Osteoblast (primary cell): Measurements from ENCODE around the gene PLEKHA1. TPM values are rescaled to one million over a fixed set of nuclear protein-coding genes. Genes with fewer than 3 reads are reported as not detected.

Experiments
- DNase-seq: peaks from one replicate; pipeline ENCODE4 v3.0.0; 2011; ENCODE audit warnings: low spot score, mixed read lengths; ENCODE audit not compliant: insufficient read length; ENCODE audit errors: missing footprints
- H2AFZ ChIP-seq: 2 replicates; pipeline ENCODE4 v1.6.0; 2011; ENCODE audit warnings: mild to moderate bottlenecking, low read length
- H3K27ac ChIP-seq: 2 replicates; pipeline ENCODE4 v1.5.1; 2011; ENCODE audit warnings: mild to moderate bottlenecking, low read depth, low read length, moderate library complexity
- H3K27me3 ChIP-seq: 2 replicates; pipeline ENCODE4 v1.6.0; 2012; ENCODE audit warnings: mild to moderate bottlenecking, control low read depth, inconsistent platforms, low read length, moderate library complexity; ENCODE audit not compliant: insufficient read depth
- H3K36me3 ChIP-seq: 2 replicates; pipeline ENCODE4 v1.5.1; 2011; ENCODE audit warnings: mild to moderate bottlenecking, low read length, control low read depth, moderate library complexity; ENCODE audit not compliant: insufficient read depth
- H3K4me1 ChIP-seq: 2 replicates; pipeline ENCODE4 v1.5.1; 2011; ENCODE audit warnings: mild to moderate bottlenecking, low read length, control low read depth, moderate library complexity; ENCODE audit not compliant: insufficient read depth
- H3K4me2 ChIP-seq: 2 replicates; pipeline ENCODE4 v1.6.0; 2011; ENCODE audit warnings: mild to moderate bottlenecking, low read length; ENCODE audit not compliant: insufficient read depth
- H3K4me3 ChIP-seq: fragments of 200-600 bp; sonication (generic); 3 replicates; pipeline ENCODE4 v1.5.1; 2012; ENCODE audit warnings: mild to moderate bottlenecking, low read length, inconsistent platforms; ENCODE audit not compliant: insufficient read depth
- H3K79me2 ChIP-seq: 2 replicates; pipeline ENCODE4 v1.6.0; 2012; ENCODE audit warnings: mild to moderate bottlenecking, low read length, control low read depth, inconsistent platforms; ENCODE audit not compliant: insufficient read depth
- H3K9me3 ChIP-seq: 2 replicates; pipeline ENCODE4 v1.5.1; 2011; ENCODE audit warnings: low read depth, low read length, control low read depth
- H4K20me1 ChIP-seq: 2 replicates; pipeline ENCODE4 v1.6.0; 2012; ENCODE audit warnings: mild to moderate bottlenecking, low read length, control low read depth; ENCODE audit not compliant: insufficient read depth
- total RNA-seq: library from RNA; depleted of rRNA; stranded (reverse); fragments of >200 nt; gene quantifications from 2 replicates; pipeline ENCODE4 v1.2.3, GENCODE V29; 2012
- TF ChIP-seq, protein P1 (sequence below): IDR thresholded peaks from 2 replicates; pipeline ENCODE4 v1.5.1; 2011; ENCODE audit warnings: mild to moderate bottlenecking, low read depth, low read length, moderate library complexity; ENCODE audit errors: extremely low read depth

PLEKHA1 gene
- total RNA-seq, 1 donor: 17.4 TPM

DNA sequence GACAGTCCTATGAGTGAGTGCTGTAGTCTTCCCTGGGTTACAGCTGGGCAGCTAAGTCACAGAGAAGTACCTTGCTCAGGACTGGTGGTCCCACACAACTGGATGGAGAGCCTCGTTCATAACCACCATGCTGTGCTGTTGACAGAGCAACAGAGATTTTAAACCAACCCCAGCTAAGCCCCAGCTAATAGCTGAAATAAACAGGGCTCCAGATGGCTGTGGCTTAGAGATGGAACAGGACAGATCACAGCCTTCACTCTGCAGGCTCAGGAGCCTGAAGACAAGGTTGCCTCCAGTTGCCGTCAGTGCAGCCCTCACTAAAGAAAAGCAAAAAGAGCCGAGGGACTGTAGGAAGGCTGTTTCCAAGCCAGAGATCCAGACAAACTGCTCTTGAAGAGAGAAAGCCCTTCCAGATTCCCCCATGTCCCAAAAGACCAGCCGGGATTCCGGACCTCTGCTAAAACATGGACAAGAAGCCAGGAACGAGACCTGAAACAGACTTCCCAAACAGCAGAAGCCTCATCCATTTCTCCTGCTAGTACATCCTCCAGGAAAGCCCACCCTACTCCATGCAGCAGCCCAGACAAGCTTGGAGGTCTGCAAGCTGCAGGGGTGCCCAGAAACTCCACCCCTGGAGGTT lies 91.0 kb downstream of the PLEKHA1 start:
- H3K4me3 ChIP-seq: no peak overlapping the region
- H3K36me3 ChIP-seq: peaks cover 5% of the 10 kb centered on the region
- H3K9me3 ChIP-seq: no peaks in the 10 kb centered on the region
- H3K4me2 ChIP-seq: no peak overlapping the region
- no peak for DNase-seq
- peaks cover 31% of the 10 kb centered on the region for H3K4me1 ChIP-seq
- peaks cover 52% of the 10 kb centered on the region for H4K20me1 ChIP-seq
- H2AFZ ChIP-seq: no peak overlapping the region
- peaks cover 67% of the 10 kb centered on the region for H3K79me2 ChIP-seq
- H3K27me3 ChIP-seq: no peaks in the 10 kb centered on the region
- TF ChIP-seq, protein P1, sequence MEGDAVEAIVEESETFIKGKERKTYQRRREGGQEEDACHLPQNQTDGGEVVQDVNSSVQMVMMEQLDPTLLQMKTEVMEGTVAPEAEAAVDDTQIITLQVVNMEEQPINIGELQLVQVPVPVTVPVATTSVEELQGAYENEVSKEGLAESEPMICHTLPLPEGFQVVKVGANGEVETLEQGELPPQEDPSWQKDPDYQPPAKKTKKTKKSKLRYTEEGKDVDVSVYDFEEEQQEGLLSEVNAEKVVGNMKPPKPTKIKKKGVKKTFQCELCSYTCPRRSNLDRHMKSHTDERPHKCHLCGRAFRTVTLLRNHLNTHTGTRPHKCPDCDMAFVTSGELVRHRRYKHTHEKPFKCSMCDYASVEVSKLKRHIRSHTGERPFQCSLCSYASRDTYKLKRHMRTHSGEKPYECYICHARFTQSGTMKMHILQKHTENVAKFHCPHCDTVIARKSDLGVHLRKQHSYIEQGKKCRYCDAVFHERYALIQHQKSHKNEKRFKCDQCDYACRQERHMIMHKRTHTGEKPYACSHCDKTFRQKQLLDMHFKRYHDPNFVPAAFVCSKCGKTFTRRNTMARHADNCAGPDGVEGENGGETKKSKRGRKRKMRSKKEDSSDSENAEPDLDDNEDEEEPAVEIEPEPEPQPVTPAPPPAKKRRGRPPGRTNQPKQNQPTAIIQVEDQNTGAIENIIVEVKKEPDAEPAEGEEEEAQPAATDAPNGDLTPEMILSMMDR: no peak
- H3K27ac ChIP-seq: no peak overlapping the region

DNA sequence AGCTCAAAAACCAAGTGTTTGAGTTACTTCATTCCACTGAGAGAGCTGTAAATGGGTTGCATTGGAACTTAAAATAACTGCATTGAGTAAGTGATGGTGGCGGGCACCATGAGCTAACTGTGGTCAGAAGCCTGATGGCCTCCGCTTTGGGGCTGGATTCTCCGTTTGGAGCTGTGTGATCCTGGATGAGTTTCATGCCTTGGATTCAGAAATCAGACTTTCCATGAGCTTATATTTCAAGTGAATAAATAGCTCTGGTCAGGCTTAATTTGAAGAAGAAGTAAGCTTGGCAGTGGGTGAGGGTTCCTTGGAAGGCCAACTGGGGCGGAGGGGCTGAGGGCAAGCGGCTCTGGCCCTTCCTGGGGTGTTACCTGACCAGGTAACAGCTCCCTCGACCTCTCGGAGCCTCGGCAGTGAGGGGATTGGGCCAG lies 92.5 kb downstream of the PLEKHA1 start:
- H3K4me2 ChIP-seq: no peak overlapping the region
- H3K4me3 ChIP-seq: no peak overlapping the region
- TF ChIP-seq, protein P1: no peak
- peaks cover 36% of the 10 kb centered on the region for H3K4me1 ChIP-seq
- no peak overlapping the region for H3K27ac ChIP-seq
- H3K9me3 ChIP-seq: no peaks in the 10 kb centered on the region
- no peak overlapping the region for H2AFZ ChIP-seq
- no peak for DNase-seq
- H3K36me3 ChIP-seq: peaks cover 5% of the 10 kb centered on the region
- H4K20me1 ChIP-seq: peaks cover 52% of the 10 kb centered on the region
- H3K79me2 ChIP-seq: peaks cover 76% of the 10 kb centered on the region
- H3K27me3 ChIP-seq: no peaks in the 10 kb centered on the region

DNA sequence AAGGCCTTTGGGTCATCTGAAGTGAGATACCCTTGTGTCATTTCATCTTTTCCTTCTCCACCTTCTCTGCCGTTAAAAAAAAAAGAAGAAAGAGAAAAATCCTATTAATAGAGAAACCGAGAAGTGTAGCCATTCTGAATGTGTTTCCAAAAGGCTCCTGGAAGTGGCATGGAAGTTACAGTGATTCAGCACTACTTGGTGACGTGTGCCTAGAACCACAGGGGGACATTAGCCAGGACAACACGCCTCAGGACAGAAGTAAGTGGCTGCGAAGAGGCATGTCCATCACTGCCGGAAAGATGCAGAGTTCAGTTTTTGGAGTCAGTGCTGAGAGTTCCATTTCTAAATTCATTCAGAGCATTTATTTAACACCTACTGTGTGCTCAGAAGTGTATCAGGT lies 93.2 kb downstream of the PLEKHA1 start:
- H3K27me3 ChIP-seq: no peaks in the 10 kb centered on the region
- no peaks in the 10 kb centered on the region for H3K9me3 ChIP-seq
- H3K4me3 ChIP-seq: no peak overlapping the region
- H3K4me2 ChIP-seq: no peak overlapping the region
- H2AFZ ChIP-seq: no peak overlapping the region
- peaks cover 5% of the 10 kb centered on the region for H3K36me3 ChIP-seq
- no peak overlapping the region for H3K27ac ChIP-seq
- TF ChIP-seq, protein P1: no peak
- H3K79me2 ChIP-seq: peaks cover 80% of the 10 kb centered on the region
- H3K4me1 ChIP-seq: peaks cover 37% of the 10 kb centered on the region
- DNase-seq: no peak
- peaks cover 50% of the 10 kb centered on the region for H4K20me1 ChIP-seq

DNA sequence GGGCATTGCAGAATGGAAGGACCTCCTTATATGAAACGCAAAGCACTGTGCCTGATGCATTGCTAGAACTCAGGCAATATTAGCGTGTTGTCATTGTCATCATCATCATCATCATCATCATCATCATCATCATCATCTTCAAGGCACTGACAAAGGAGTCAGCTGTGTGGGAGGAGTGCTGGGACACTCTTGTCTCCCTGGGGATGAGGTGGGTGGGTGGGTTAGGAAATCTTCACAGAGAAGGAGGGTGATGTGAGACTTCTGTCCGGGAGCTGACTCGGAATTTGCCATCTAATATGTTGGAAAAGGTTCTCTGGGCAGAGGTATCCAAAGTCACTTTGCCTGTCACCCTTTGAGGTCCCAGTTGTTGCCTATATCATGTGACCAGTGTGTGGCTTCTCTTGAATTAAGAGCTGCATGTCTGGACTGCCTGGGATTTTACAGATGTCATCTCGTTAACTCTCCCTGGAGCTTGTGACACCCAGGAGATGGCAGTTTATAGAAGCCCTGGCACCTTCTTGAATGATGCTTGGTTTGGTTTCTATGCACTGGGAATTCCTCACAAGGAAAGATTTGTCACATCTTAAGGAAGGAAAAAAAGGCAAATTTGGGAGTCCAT lies 93.9 kb downstream of the PLEKHA1 start:
- Histone ChIP-seq H3K79me2 (peaks cover 80% of the 10 kb centered on the region), H3K4me2 (peak overlapping the region; percentile 61), H3K36me3 (peaks cover 5% of the 10 kb centered on the region), H3K4me3 (peak overlapping the region; percentile 25), H3K9me3 (no peaks in the 10 kb centered on the region), H3K4me1 (peaks cover 35% of the 10 kb centered on the region), H3K27me3 (no peaks in the 10 kb centered on the region), H4K20me1 (peaks cover 43% of the 10 kb centered on the region), H2AFZ (no peak overlapping the region), H3K27ac (peak overlapping the region; percentile 69)
- TF ChIP-seq, protein P1: no peak
- peak; percentile 50 for DNase-seq
